NCI-H2196 (cell line): ENCODE results near the gene TPGS1.

Source experiments
- DNase-seq: peaks from one replicate; lab custom pipeline; 2025; ENCODE audit not compliant: unreplicated experiment; lab: John Stamatoyannopoulos, UW

The TPGS1 gene

GRCh38 chr19:538641-539428, 31.5 kb downstream of the TPGS1 start:
- no peak for DNase-seq

- DNase-seq = no peak
Observed at GRCh38 chr19:539429-540030, 32.2 kb downstream of the TPGS1 start.

GRCh38 chr19:540867-541637, 33.8 kb downstream of the TPGS1 start:
- no peak for DNase-seq

- DNase-seq = no peak
Observed at GRCh38 chr19:541699-542098, 34.4 kb downstream of the TPGS1 start.

GRCh38 chr19:542173-542866, 35.0 kb downstream of the TPGS1 start:
- DNase-seq = no peak

GRCh38 chr19:543910-544608, 36.8 kb downstream of the TPGS1 start, which contains the start of gene GZMM:
GZMM (plus strand) TSS chr19:544053; CDS start chr19:544072, 19 bp downstream.
- no peak for DNase-seq

- no peak for DNase-seq
Observed at GRCh38 chr19:547117-547516, 39.8 kb downstream of the TPGS1 start.

GRCh38 chr19:547836-548720, 40.8 kb downstream of the TPGS1 start:
- no peak for DNase-seq

GRCh38 chr19:548886-549830, 41.9 kb downstream of the TPGS1 start:
- DNase-seq = no peak

GRCh38 chr19:554817-555216, 47.5 kb downstream of the TPGS1 start:
- no peak for DNase-seq

- DNase-seq = no peak
Observed at GRCh38 chr19:555474-555808, 48.1 kb downstream of the TPGS1 start.

- no peak for DNase-seq
Observed at GRCh38 chr19:556611-557382, 49.5 kb downstream of the TPGS1 start.

- DNase-seq = no peak
Observed at GRCh38 chr19:558770-559439, 51.6 kb downstream of the TPGS1 start.

- DNase-seq = no peak
Observed at GRCh38 chr19:560121-560520, 52.8 kb downstream of the TPGS1 start.

GRCh38 chr19:566403-566802, 59.1 kb downstream of the TPGS1 start:
- DNase-seq = no peak

GRCh38 chr19:566844-567243, 59.5 kb downstream of the TPGS1 start:
- DNase-seq = no peak

- no peak for DNase-seq
Observed at GRCh38 chr19:567296-567900, 60.1 kb downstream of the TPGS1 start.
